Lower lobe of right lung (tissue), 2 donors: ENCODE measurements around the gene MAN2B2. TPM values are rescaled to one million over a fixed set of nuclear protein-coding genes. Genes with fewer than 3 reads are reported as not detected.

ENCODE experiments used
- ATAC-seq, 2 donors: fragments of 200-7000 bp; cut with Tn5 transposase; one replicate each; pipeline ENCODE4 v1.9.1; 2020 to 2022; ENCODE audit warnings: mild to moderate bottlenecking in 2 of 2, moderate library complexity in 2 of 2
- DNase-seq: peaks from one replicate; pipeline ENCODE4 v3.0.0-alpha.2; 2020
- H3K27ac ChIP-seq: fragments of 200-600 bp; one replicate; pipeline ENCODE4 v1.8.0; 2022
- H3K27me3 ChIP-seq: fragments of 200-600 bp; one replicate; pipeline ENCODE4 v1.8.0; 2022; ENCODE audit warnings: low read depth
- H3K36me3 ChIP-seq: fragments of 200-600 bp; one replicate; pipeline ENCODE4 v1.8.0; 2022; ENCODE audit warnings: mild to moderate bottlenecking
- H3K4me1 ChIP-seq: fragments of 200-600 bp; one replicate; pipeline ENCODE4 v1.8.0; 2022
- H3K4me3 ChIP-seq: fragments of 200-600 bp; one replicate; pipeline ENCODE4 v1.8.0; 2022; ENCODE audit warnings: mild to moderate bottlenecking
- H3K9me3 ChIP-seq: fragments of 200-600 bp; one replicate; pipeline ENCODE4 v1.8.0; 2022
- intact Hi-C: fragments of 100-400 bp; cut with DNase I; formaldehyde crosslinking; loops from one replicate; pipeline ENCODE4 v1.11.0; 2022
- total RNA-seq: library from RNA; stranded (reverse); fragmentation: NEBNext Ultra II Directional; extraction: Animal tissue kit (Norgen Biotek cat#: 25700); gene quantifications from one replicate; pipeline ENCODE4 v1.2.1, GENCODE V29; 2021
- TF ChIP-seq, protein P1 (sequence below): fragments of 200-600 bp; IDR thresholded peaks from one replicate; pipeline ENCODE4 v1.8.0; 2022; ENCODE audit warnings: antibody characterized with exemption, mild to moderate bottlenecking
- donor health status: DM: no; HTN: yes; CAD: no; lungs with severe emphysema.

MAN2B2 gene
- total RNA-seq, 1 donor from 2014 or later = 41.2 TPM

DNA sequence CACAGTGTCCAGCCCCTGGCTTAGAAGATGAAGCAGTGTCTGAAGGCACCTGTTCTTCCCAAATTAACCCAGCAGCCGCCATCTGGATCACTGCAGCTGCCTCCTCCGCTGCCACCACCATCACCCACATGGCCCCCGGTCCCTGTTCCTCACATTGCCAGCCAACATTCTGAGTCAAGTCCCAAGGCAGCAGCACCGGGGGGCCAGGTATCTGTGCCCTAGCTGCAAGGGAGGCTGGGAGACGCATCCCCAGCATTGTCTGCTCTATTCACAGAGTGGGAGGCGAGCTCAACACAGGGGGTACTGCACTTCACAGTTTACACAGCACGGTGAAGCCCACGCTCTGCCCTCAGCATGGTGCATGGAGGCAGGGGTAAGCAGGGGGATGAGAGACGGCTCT, 42.3 kb upstream of the MAN2B2 start:
- H3K36me3 ChIP-seq = no peaks in the 10 kb centered on the region
- H3K9me3 ChIP-seq = no peaks in the 10 kb centered on the region
- no peak for ATAC-seq
- no peaks in the 10 kb centered on the region for H3K4me1 ChIP-seq
- no peaks in the 10 kb centered on the region for H3K27me3 ChIP-seq
- intact Hi-C loops = no loop called here
- TF ChIP-seq, protein P1, sequence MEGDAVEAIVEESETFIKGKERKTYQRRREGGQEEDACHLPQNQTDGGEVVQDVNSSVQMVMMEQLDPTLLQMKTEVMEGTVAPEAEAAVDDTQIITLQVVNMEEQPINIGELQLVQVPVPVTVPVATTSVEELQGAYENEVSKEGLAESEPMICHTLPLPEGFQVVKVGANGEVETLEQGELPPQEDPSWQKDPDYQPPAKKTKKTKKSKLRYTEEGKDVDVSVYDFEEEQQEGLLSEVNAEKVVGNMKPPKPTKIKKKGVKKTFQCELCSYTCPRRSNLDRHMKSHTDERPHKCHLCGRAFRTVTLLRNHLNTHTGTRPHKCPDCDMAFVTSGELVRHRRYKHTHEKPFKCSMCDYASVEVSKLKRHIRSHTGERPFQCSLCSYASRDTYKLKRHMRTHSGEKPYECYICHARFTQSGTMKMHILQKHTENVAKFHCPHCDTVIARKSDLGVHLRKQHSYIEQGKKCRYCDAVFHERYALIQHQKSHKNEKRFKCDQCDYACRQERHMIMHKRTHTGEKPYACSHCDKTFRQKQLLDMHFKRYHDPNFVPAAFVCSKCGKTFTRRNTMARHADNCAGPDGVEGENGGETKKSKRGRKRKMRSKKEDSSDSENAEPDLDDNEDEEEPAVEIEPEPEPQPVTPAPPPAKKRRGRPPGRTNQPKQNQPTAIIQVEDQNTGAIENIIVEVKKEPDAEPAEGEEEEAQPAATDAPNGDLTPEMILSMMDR = no peak
- no peak overlapping the region for H3K4me3 ChIP-seq
- H3K27ac ChIP-seq = no peak overlapping the region
- DNase-seq = no peak

DNA sequence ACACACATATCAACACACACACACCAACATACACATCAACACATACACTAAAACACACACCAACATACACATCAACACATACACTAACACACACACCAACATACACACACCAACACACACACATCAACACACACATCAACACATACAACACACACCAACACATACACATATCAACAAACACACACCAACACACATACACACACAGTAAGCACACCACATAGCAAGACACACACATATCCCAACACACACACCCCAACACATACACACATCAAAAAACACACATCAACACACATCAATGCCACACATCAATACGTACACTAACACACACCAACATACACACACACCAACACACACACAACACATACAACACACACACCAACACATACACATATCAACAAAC, 40.9 kb upstream of the MAN2B2 start:
- no peaks in the 10 kb centered on the region for H3K4me1 ChIP-seq
- intact Hi-C loops = no loop called here
- TF ChIP-seq, protein P1 = no peak
- peaks cover under 1% of the 10 kb centered on the region for H3K27me3 ChIP-seq
- H3K36me3 ChIP-seq = no peaks in the 10 kb centered on the region
- no peak overlapping the region for H3K27ac ChIP-seq
- ATAC-seq (no peak), DNase-seq (no peak)
- no peak overlapping the region for H3K4me3 ChIP-seq
- H3K9me3 ChIP-seq = no peaks in the 10 kb centered on the region

DNA sequence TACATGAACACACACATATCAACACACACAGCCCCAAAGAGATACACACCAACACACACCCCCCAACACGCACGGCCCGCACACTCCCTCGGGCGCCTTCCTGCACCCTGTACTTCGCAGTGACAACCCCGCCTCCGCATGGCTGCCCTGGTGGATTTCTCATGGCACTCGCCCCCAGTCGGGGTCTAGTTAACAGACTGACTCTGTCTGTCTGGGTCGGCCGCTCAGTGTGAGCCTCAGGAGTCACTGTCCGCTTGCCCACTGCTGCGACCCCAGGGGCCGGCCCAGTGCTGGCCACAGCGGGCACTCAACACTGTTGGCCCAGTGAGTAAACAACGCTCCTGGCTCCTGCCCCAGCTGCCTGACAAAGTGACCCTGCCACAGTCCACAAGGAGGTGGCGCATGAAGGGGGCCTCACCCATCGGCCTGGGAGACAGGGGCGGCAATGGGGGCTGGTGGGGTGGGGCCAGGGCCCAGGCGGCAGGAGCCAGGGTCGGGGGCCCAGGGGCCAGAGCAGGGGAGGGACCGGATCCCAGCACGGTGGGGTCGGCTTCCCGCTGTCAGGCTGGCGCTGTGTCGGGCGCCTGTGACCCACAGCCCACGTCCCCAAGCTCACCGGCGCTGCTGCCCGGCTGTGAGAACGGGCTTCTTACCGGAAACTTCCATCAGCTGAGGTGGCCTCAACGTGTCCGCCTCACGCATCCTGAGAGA, 40.2 kb upstream of the MAN2B2 start:
- H3K27me3 ChIP-seq = peaks cover 5% of the 10 kb centered on the region
- ATAC-seq = no peak
- TF ChIP-seq, protein P1 = no peak
- no peak overlapping the region for H3K4me3 ChIP-seq
- intact Hi-C loops = no loop called here
- no peaks in the 10 kb centered on the region for H3K36me3 ChIP-seq
- no peak overlapping the region for H3K27ac ChIP-seq
- DNase-seq = no peak
- H3K9me3 ChIP-seq = no peaks in the 10 kb centered on the region
- no peaks in the 10 kb centered on the region for H3K4me1 ChIP-seq

DNA sequence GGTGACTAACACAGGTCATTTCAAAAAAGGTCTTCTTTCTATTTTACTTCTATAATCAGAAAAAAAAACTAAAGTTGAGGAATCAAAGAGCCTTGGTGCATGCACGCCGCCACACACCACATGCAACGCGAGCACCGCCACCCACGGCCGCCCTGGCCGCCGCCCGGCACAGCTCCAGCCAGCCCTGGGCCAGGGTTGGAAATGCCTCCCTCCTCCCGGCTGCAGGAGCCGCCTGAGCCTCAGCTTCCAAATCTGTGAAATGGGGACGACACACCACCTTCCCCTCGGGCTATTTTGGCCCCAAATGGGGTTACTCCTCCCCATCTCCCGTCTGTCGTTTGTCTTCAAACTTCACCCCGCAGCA, 39.7 kb upstream of the MAN2B2 start:
- intact Hi-C loops = no loop called here
- Histone ChIP-seq H3K9me3 (no peaks in the 10 kb centered on the region), H3K4me1 (no peaks in the 10 kb centered on the region), H3K27ac (no peak overlapping the region), H3K36me3 (no peaks in the 10 kb centered on the region), H3K27me3 (peaks cover 5% of the 10 kb centered on the region), H3K4me3 (no peak overlapping the region)
- DNase-seq = no peak
- no peak for ATAC-seq
- TF ChIP-seq, protein P1 = no peak

DNA sequence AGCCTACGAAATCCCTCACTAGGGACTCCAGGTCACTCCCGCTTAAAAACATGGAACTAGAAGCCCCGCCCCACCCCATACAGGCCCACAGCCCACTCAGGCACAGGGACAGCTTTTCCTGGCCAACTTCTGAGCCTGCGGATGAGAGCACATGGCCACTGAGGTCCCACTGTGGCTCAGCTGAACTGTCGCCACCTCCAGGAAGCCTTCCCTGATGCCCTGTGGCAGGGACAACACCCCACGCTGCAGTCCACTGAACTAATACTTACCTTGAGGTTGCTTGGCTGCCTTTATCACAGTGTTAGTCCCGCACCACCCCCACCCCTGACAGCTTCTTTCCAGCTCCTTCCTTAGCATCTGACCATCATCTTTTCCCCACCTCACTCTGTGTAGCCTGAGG, 39.3 kb upstream of the MAN2B2 start:
- ATAC-seq (no peak), DNase-seq (no peak)
- peaks cover 5% of the 10 kb centered on the region for H3K27me3 ChIP-seq
- peaks cover under 1% of the 10 kb centered on the region for H3K9me3 ChIP-seq
- H3K27ac ChIP-seq = no peak overlapping the region
- H3K4me3 ChIP-seq = no peak overlapping the region
- H3K36me3 ChIP-seq = no peaks in the 10 kb centered on the region
- intact Hi-C loops = no loop called here
- TF ChIP-seq, protein P1 = no peak
- H3K4me1 ChIP-seq = no peaks in the 10 kb centered on the region
